GM12878 (cell line): Measurements from ENCODE around the gene USP34. TPM values are rescaled to one million over a fixed set of nuclear protein-coding genes. Genes with fewer than 3 reads are reported as not detected.

Experiments
- ASH2L ChIP-seq: fragments of 300-600, 200-600 bp; sonication (generic); IDR thresholded peaks from 2 replicates; pipeline ENCODE4 v1.6.1; 2017; ENCODE audit warnings: low read depth, mild to moderate bottlenecking, borderline replicate concordance
- BHLHE40 ChIP-seq, 2 experiments: fragments of 450-650 bp in 1 of 2; IDR thresholded peaks; 2 replicates each; pipeline ENCODE4 v1.6.1; 2011 to 2017; ENCODE audit warnings: low read depth in 2 of 2, borderline replicate concordance in 1 of 2, improper control_type of control experiment in 1 of 2, low read length in 1 of 2, mild to moderate bottlenecking in 1 of 2
- E2F8 ChIP-seq: fragments of 450-650 bp; IDR thresholded peaks from 2 replicates; pipeline ENCODE4 v1.6.1; 2018; ENCODE audit warnings: mild to moderate bottlenecking, low read depth, moderate library complexity; ENCODE audit not compliant: partially characterized antibody
- EED ChIP-seq: sonication (generic); IDR thresholded peaks from 2 replicates; pipeline ENCODE4 v1.6.1; 2016; ENCODE audit warnings: antibody characterized with exemption, low read depth
- FOXM1 ChIP-seq: IDR thresholded peaks from 2 replicates; pipeline ENCODE4 v1.6.1; 2012; ENCODE audit warnings: low read depth, mild to moderate bottlenecking, inconsistent platforms, low read length, moderate library complexity
- HDAC2 ChIP-seq: fragments of 200-600 bp; sonication (generic); IDR thresholded peaks from 2 replicates; pipeline ENCODE4 v1.6.1; 2017
- NRF1 ChIP-seq: conservative IDR thresholded peaks from 2 replicates; pipeline ENCODE4 v1.6.1; 2011; ENCODE audit warnings: mild to moderate bottlenecking, low read depth, low read length, improper control_type of control experiment
- SKIL ChIP-seq: fragments of 450-650 bp; IDR thresholded peaks from 2 replicates; pipeline ENCODE4 v1.6.1; 2017; ENCODE audit warnings: mild to moderate bottlenecking, low read depth, inconsistent platforms; ENCODE audit not compliant: poor library complexity, severe bottlenecking
- SREBF2 ChIP-seq: IDR thresholded peaks from 2 replicates; pipeline ENCODE4 v1.6.1; 2012; ENCODE audit warnings: mild to moderate bottlenecking, low read length
- TBL1XR1 ChIP-seq: IDR thresholded peaks from 2 replicates; pipeline ENCODE4 v1.6.1; 2012; ENCODE audit warnings: low read depth, low read length, improper control_type of control experiment
- TCF12 ChIP-seq: IDR thresholded peaks from 2 replicates; pipeline ENCODE4 v1.6.1; 2011; ENCODE audit warnings: low read depth, mild to moderate bottlenecking, low read length
- ZBTB11 ChIP-seq: fragments of 450-650 bp; formaldehyde crosslinking; IDR thresholded peaks from 2 replicates; pipeline ENCODE4 v1.5.0; 2022; ENCODE audit warnings: mild to moderate bottlenecking, missing genetic modification characterization
- ZBTB33 ChIP-seq: fragments of 450-650 bp; IDR thresholded peaks from 2 replicates; pipeline ENCODE4 v1.6.1; 2017; ENCODE audit warnings: mild to moderate bottlenecking
- ZBTB40 ChIP-seq: fragments of 450-650 bp; IDR thresholded peaks from 2 replicates; pipeline ENCODE4 v1.6.1; 2016; ENCODE audit warnings: mild to moderate bottlenecking, moderate library complexity, borderline replicate concordance
- polyA plus RNA-seq, 11 experiments: library from polyadenylated mRNA; depleted of rRNA in 4 of 11; unstranded in 6 of 11; stranded (reverse) in 5 of 11; fragments of >200 nt; fragmentation: Nextera tagmentation in 4 of 11; fragmentation: Illumina TruSeq in 1 of 11; extraction: Ambion mirVana in 4 of 11; extraction: Trizol in 1 of 11; gene quantifications; 1 replicate in 1 of 11; 2 replicates in 10 of 11; pipeline versions ENCODE4 v1.2.1 to v1.2.3, GENCODE V29; 2011 to 2016; ENCODE audit warnings: inconsistent platforms in 2 of 11, missing spikeins in 2 of 11, low read depth in 1 of 11
- total RNA-seq, 4 experiments: library from RNA; depleted of rRNA in 3 of 4; stranded (reverse); fragments of >200 nt in 3 of 4; fragmentation: Illumina TruSeq in 1 of 4; extraction: Trizol in 1 of 4; gene quantifications; 2 replicates each; pipeline versions ENCODE4 v1.2.1 to v1.2.3, GENCODE V29; 2013 to 2021

Gene USP34
- total and polyA plus RNA-seq, 10 of the 15 experiments (the other 5 are each of a cell fraction or from before 2014, with no cell fraction given), result 26.2 to 106 (median 62.1) TPM

- TF ChIP-seq ZBTB11 (CRISPR knock-in tag) (no peak), ZBTB33 (no peak), EED (peak; percentile 33; the same call in 1 of the 2 replicates), ASH2L (no peak), ZBTB40 (no peak), E2F8 (peak; percentile 81), NRF1 (no peak), FOXM1 (no peak), TCF12 (no peak), HDAC2 (no peak), BHLHE40 (IDR thresholded peaks at IDR 0.05; ENCODE audit: borderline replicate concordance in 1 of 2, low read depth in 2 of 2, low read length in 1 of 2) (peak; percentile 75 to 83), TBL1XR1 (no peak), SKIL (peak; percentile 90), SREBF2 (no peak)
Measured at GRCh38 chr2:61443342-61444041, 27.4 kb downstream of the USP34 start (continued).
